SU-DHL-6 (cell line): ENCODE measurements around the gene PLPP6.
"Not testable (repeated sequence)": the region's sequence is repeated elsewhere in the genome, so short reads cannot be mapped to it uniquely, and the experiment has no call there.

Source experiments
- H2AFZ ChIP-seq: fragments of 200-600 bp; sonication (generic); 2 replicates; pipeline ENCODE4 v1.6.1; 2014; ENCODE audit warnings: low read depth, mild to moderate bottlenecking, moderate library complexity, mixed read lengths, antibody characterized with exemption, low read length; ENCODE audit not compliant: severe bottlenecking
- H3F3A ChIP-seq: fragments of 200-600 bp; shearing (Covaris generic); 2 replicates; pipeline ENCODE4 v1.6.0; 2016; ENCODE audit warnings: antibody characterized with exemption, mild to moderate bottlenecking; ENCODE audit not compliant: insufficient read depth
- H3K27ac ChIP-seq: fragments of 200-600 bp; sonication (generic); 2 replicates; pipeline ENCODE4 v1.5.1; 2016; ENCODE audit warnings: low read depth, mild to moderate bottlenecking, low read length, moderate library complexity, mixed read lengths
- H3K27me3 ChIP-seq: fragments of 200-600 bp; sonication (generic), shearing (Covaris generic); 2 replicates; pipeline ENCODE4 v1.6.0; 2014; ENCODE audit warnings: mild to moderate bottlenecking, low read length
- H3K36me3 ChIP-seq: fragments of 200-600 bp; sonication (generic); 2 replicates; pipeline ENCODE4 v1.6.1; 2014; ENCODE audit warnings: mild to moderate bottlenecking, low read length, mixed read lengths
- H3K4me2 ChIP-seq: fragments of 300-600, 200-600 bp; shearing (Covaris generic), sonication (generic); 2 replicates; pipeline ENCODE4 v1.6.0; 2014; ENCODE audit warnings: low read length, low read depth, mild to moderate bottlenecking; ENCODE audit not compliant: poor library complexity, severe bottlenecking
- H3K4me3 ChIP-seq: fragments of 200-600 bp; sonication (generic); 2 replicates; pipeline ENCODE4 v1.5.1; 2014; ENCODE audit warnings: antibody characterized with exemption, low read length, mild to moderate bottlenecking, mixed read lengths; ENCODE audit not compliant: insufficient read depth, poor library complexity, severe bottlenecking
- H3K79me2 ChIP-seq: fragments of 200-600 bp; sonication (generic); 2 replicates; pipeline ENCODE4 v1.6.1; 2014; ENCODE audit warnings: mild to moderate bottlenecking, low read length, moderate library complexity; ENCODE audit not compliant: insufficient read depth
- H3K9ac ChIP-seq: fragments of 200-600 bp; sonication (generic); 2 replicates; pipeline ENCODE4 v1.7.0; 2014; ENCODE audit warnings: mild to moderate bottlenecking, low read length
- H3K9me2 ChIP-seq: fragments of 200-600 bp; sonication (generic); replicated peaks from 2 replicates; pipeline ENCODE4 v1.6.1; 2014; ENCODE audit warnings: low read length; ENCODE audit not compliant: insufficient read depth
- H3K9me3 ChIP-seq: fragments of 200-600 bp; sonication (generic); 2 replicates; pipeline ENCODE4 v1.6.1; 2014; ENCODE audit warnings: low read length, mixed read lengths; ENCODE audit not compliant: insufficient read depth
- H4K20me1 ChIP-seq: fragments of 200-600 bp; sonication (generic); 2 replicates; pipeline ENCODE4 v1.6.1; 2014; ENCODE audit warnings: low read depth, mild to moderate bottlenecking, antibody characterized with exemption, low read length, moderate library complexity, mixed read lengths
- EZH2phosphoT487 ChIP-seq: fragments of 200-600 bp; sonication (generic), shearing (Covaris generic); conservative IDR thresholded peaks from 2 replicates; pipeline ENCODE4 v1.6.1; 2018; ENCODE audit warnings: mild to moderate bottlenecking, antibody characterized with exemption, low read length, moderate library complexity, mixed read lengths
- TF ChIP-seq, protein P1 (sequence below): fragments of 200-600 bp; sonication (generic); IDR thresholded peaks from one replicate; pipeline ENCODE4 v1.5.1; 2017; ENCODE audit warnings: antibody characterized with exemption, mild to moderate bottlenecking, low read length, moderate library complexity; ENCODE audit not compliant: insufficient read depth, poor library complexity, severe bottlenecking

Gene PLPP6

DNA sequence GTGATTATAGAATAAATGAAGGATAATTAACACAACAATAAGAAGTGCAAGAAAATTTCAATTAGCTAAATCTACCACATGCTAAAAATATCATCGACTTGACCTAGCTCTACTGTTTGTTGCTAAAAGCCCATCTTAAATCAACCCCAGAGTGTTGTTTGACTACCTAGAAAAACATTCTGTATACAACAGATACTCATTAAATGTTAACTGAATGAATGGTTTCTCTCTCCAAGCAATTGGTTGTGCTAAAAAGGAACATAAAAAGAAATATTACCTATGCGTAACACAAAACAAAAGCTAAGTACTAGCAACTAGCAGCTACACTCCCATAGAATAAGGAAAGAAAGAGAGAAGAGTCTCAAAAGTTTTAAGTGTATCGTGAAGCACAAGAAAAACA, 5.5 kb upstream of the PLPP6 start:
- Histone ChIP-seq H3K36me3 (no peaks in the 10 kb centered on the region), H2AFZ (no peak overlapping the region), H3K9me3 (no peaks in the 10 kb centered on the region), H3K27ac (no peak overlapping the region), H4K20me1 (no peaks in the 10 kb centered on the region), H3K9ac (no peak overlapping the region), H3K9me2 (no peaks in the 10 kb centered on the region), H3K4me2 (no peak overlapping the region), H3K4me3 (no peak overlapping the region), H3K79me2 (no peaks in the 10 kb centered on the region), H3F3A (no peaks in the 10 kb centered on the region), H3K27me3 (no peaks in the 10 kb centered on the region)
- no peak for TF ChIP-seq EZH2phosphoT487
- TF ChIP-seq, protein P1, sequence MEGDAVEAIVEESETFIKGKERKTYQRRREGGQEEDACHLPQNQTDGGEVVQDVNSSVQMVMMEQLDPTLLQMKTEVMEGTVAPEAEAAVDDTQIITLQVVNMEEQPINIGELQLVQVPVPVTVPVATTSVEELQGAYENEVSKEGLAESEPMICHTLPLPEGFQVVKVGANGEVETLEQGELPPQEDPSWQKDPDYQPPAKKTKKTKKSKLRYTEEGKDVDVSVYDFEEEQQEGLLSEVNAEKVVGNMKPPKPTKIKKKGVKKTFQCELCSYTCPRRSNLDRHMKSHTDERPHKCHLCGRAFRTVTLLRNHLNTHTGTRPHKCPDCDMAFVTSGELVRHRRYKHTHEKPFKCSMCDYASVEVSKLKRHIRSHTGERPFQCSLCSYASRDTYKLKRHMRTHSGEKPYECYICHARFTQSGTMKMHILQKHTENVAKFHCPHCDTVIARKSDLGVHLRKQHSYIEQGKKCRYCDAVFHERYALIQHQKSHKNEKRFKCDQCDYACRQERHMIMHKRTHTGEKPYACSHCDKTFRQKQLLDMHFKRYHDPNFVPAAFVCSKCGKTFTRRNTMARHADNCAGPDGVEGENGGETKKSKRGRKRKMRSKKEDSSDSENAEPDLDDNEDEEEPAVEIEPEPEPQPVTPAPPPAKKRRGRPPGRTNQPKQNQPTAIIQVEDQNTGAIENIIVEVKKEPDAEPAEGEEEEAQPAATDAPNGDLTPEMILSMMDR = no peak

DNA sequence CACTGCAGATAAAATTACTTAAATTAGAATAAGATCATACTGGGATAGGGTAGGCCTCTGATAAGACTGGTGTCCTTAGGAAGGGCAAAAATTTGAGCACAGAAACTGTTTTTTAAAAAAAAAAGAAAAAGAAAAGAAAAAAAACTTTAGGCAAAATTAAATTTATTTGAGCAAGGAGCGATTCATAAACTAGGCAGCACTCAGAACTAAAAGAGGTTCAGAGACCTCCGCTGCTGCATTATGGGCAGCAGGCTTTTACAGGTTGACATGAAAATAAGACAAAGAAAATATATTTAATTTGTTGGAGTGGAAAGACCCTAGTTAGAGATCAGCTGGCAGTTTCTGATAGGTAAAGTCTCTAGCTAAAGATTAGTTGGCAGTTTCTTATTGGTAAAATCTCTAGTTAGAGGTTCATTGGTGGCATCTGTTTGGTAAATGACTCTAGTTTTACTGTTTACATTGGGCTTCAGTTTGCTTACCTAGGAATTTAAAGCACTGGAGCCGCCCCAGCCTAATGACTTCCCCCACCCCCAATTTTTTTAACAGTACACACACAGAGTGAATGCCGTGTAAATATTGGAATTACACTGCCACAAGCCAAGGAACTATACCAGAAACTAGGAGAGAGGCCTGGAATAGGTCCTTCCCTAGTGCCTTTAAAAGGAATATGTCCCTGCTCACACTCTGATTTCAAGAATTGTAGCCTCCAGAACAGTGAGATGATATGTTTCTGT, 4.5 kb upstream of the PLPP6 start:
- no peak overlapping the region for H3K4me3 ChIP-seq
- H4K20me1 ChIP-seq = no peaks in the 10 kb centered on the region
- no peak for TF ChIP-seq EZH2phosphoT487
- TF ChIP-seq, protein P1 = no peak

DNA sequence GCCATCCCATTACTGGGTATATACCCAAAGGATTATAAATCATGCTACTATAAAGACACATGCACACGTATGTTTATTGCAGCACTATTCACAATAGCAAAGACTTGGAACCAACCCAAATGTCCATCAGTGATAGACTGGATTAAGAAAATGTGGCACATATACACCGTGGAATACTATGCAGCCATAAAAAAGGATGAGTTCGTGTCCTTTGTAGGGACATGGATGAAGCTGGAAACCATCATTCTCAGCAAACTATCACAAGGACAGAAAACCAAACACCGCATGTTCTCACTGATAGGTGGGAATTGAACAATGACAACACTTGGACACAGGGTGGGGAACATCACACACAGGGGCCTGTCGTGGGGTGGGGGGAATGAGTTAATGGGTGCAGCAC, 1.4 kb upstream of the PLPP6 start:
- not testable (repeated sequence) for H3F3A ChIP-seq, H4K20me1 ChIP-seq, H3K9me3 ChIP-seq, H3K27me3 ChIP-seq, H3K36me3 ChIP-seq, H3K9ac ChIP-seq, H3K4me3 ChIP-seq, H3K79me2 ChIP-seq, H3K9me2 ChIP-seq, H2AFZ ChIP-seq, H3K4me2 ChIP-seq, H3K27ac ChIP-seq

More for the DNA sequence above, 4.5 kb upstream of the PLPP6 start:
- Histone ChIP-seq H2AFZ (no peak overlapping the region), H3K9me2 (no peaks in the 10 kb centered on the region), H3K79me2 (no peaks in the 10 kb centered on the region), H3K36me3 (no peaks in the 10 kb centered on the region), H3K9me3 (no peaks in the 10 kb centered on the region), H3K4me2 (no peak overlapping the region), H3K9ac (no peak overlapping the region), H3F3A (no peaks in the 10 kb centered on the region), H3K27me3 (no peaks in the 10 kb centered on the region), H3K27ac (no peak overlapping the region)

- Histone ChIP-seq H3K79me2 (no peaks in the 10 kb centered on the region), H3K9me3 (no peaks in the 10 kb centered on the region), H3K4me2 (peak overlapping the region; percentile 50), H3K27ac (no peak overlapping the region), H2AFZ (peak overlapping the region; percentile 81), H3K36me3 (no peaks in the 10 kb centered on the region), H3K27me3 (no peaks in the 10 kb centered on the region), H3K4me3 (no peak overlapping the region), H3K9me2 (no peaks in the 10 kb centered on the region), H3F3A (peaks cover 6% of the 10 kb centered on the region), H4K20me1 (no peaks in the 10 kb centered on the region), H3K9ac (0 out of 2 replicates have a peak overlapping the region, but pooled peaks have one; percentile 71)
- TF ChIP-seq, protein P1 = no peak
- no peak for TF ChIP-seq EZH2phosphoT487
These were observed 929 bp upstream of the PLPP6 start for GRCh38 chr9:4661165-4661564.
